Measurements from ENCODE around the gene NHS.

NHS gene

GRCh38 chrX:17679261-17679660 lies 304.3 kb downstream of the NHS start:
- DNase-seq (ENCODE audit: low spot score): no peak

- DNase-seq (ENCODE audit: low spot score): no peak
Measured at GRCh38 chrX:17679820-17680219, 304.8 kb downstream of the NHS start.

- DNase-seq (ENCODE audit: low spot score): no peak
Measured at GRCh38 chrX:17680732-17681413, 305.9 kb downstream of the NHS start.

GRCh38 chrX:17682259-17682658 lies 307.3 kb downstream of the NHS start:
- DNase-seq (ENCODE audit: low spot score): no peak

GRCh38 chrX:17685026-17685425 lies 310.0 kb downstream of the NHS start:
- DNase-seq (ENCODE audit: low spot score): no peak

- no peak for DNase-seq (ENCODE audit: low spot score)
Measured at GRCh38 chrX:17687648-17688047, 312.6 kb downstream of the NHS start.

- peak; percentile 40 for DNase-seq (ENCODE audit: low spot score)
Measured at GRCh38 chrX:17689971-17690409, 315.0 kb downstream of the NHS start.

- DNase-seq (ENCODE audit: low spot score): no peak
Measured at GRCh38 chrX:17692709-17693346, 317.8 kb downstream of the NHS start.

- DNase-seq (ENCODE audit: low spot score): no peak
Measured at GRCh38 chrX:17697191-17697590, 322.2 kb downstream of the NHS start.

- no peak for DNase-seq (ENCODE audit: low spot score)
Measured at GRCh38 chrX:17700976-17701375, 326.0 kb downstream of the NHS start.

- DNase-seq (ENCODE audit: low spot score): no peak
Measured at GRCh38 chrX:17703201-17703600, 328.2 kb downstream of the NHS start.

- no peak for DNase-seq (ENCODE audit: low spot score)
Measured at GRCh38 chrX:17705211-17705610, 330.2 kb downstream of the NHS start.

GRCh38 chrX:17706676-17707075 lies 331.7 kb downstream of the NHS start:
- no peak for DNase-seq (ENCODE audit: low spot score)

- DNase-seq (ENCODE audit: low spot score): no peak
Measured at GRCh38 chrX:17707731-17708130, 332.7 kb downstream of the NHS start.

GRCh38 chrX:17710871-17711301 lies 335.9 kb downstream of the NHS start:
- no peak for DNase-seq (ENCODE audit: low spot score)

- no peak for DNase-seq (ENCODE audit: low spot score)
Measured at GRCh38 chrX:17713288-17713687, 338.3 kb downstream of the NHS start.

GRCh38 chrX:17718649-17719165 lies 343.7 kb downstream of the NHS start:
- DNase-seq (ENCODE audit: low spot score): no peak

GRCh38 chrX:17719711-17720110 lies 344.7 kb downstream of the NHS start:
- no peak for DNase-seq (ENCODE audit: low spot score)

GRCh38 chrX:17721715-17722114 lies 346.7 kb downstream of the NHS start:
- no peak for DNase-seq (ENCODE audit: low spot score)

GRCh38 chrX:17725181-17725580 lies 350.2 kb downstream of the NHS start:
- no peak for DNase-seq (ENCODE audit: low spot score)

- DNase-seq (ENCODE audit: low spot score): no peak
Measured at GRCh38 chrX:17732138-17732783, 357.3 kb downstream of the NHS start.

GRCh38 chrX:17735406-17735805 lies 360.4 kb downstream of the NHS start:
- no peak for DNase-seq (ENCODE audit: low spot score)

GRCh38 chrX:17736478-17736855 lies 361.5 kb downstream of the NHS start:
- no peak for DNase-seq (ENCODE audit: low spot score)
